ENCODE measurements around the gene PPP2R2B.
"Not testable (repeated sequence)": the region's sequence is repeated elsewhere in the genome, so short reads cannot be mapped to it uniquely, and the experiment has no call there.

The PPP2R2B gene

DNA sequence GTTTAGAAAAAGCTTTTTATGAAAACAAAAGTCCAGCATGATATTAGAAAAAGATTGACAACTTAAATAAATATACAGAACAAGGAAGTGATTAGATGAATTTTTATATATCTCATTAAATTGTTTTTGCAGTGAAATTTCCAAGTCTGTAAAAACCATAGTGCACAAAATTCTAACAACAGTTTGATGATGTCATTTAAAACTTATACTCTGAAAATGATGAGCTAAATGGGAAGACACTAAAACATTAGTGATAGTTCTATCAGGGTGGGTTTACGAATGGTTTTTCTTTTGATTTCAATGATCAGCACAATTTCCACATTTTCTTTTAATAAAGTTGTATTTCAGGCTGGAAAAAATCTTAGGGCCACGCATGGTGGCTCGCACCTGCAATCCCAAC, 236.1 kb downstream of the PPP2R2B start:
- DNase-seq = no peak

DNA sequence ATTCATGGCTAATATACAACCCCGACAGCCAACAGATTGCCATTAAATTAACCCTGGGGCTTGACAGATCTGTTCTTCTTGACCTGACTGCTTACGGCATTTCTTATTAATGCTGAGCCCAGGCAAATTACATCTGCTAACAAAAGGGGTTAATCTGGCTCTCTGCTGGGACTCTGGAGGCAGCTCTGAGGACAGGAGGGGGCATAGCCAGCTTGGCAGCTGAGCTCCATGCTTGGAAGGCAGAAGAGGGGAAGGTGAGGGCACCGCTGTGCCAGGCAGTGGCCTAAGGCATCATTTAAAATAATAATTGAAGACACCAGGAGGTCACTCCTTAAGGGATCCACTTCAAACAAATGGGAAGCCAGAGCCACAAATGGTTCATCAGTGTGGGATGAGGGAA, 236.6 kb downstream of the PPP2R2B start:
- no peak for DNase-seq

DNA sequence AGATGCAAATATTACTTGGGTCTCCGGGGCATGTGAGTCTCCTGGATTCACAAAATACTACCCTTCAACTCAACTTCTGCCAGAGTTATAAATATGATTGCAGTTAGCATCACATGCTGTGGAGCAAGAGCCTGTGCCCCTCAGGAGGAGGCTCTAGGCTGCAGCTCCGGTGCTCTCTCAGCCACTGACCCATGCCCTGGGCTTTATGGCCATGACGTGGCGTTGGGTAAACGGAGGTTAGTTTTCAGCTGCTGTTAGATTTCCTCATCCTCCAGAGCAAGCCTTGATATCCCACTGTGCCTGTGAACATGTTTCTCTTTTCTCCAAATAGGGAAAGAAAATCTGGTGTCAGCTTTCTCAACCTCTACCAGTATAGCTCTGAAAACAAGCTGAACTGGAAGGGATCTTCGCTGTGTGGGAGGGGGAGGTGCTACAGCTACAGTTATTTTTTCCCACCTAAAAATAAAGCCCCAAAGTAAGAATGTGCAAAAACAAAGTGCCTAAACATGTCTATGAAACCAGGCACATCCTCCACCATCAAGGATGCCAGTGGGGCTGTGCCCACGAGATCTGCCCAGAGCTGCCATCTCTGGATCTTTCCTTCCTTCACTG, 238.2 kb downstream of the PPP2R2B start:
- DNase-seq = no peak

DNA sequence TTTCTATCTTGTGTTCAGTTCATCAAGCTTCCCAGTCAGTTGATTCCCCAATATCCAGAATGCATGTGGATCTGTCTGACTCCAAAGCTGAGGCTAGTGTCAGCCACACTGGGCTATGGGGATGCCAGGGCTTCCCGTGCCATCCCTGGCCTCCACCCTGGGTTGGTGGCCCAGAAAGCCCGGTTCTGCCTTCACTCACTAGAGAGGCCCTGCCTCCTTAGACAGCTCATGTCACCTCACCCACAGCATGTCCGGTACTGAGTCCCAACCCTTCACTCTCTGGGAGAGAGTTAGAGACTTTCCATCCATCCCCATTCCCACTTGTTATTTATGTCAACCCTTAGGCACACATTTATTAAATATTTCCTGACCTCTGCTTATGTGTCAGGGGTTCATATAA, 243.1 kb downstream of the PPP2R2B start:
- no peak for DNase-seq

DNA sequence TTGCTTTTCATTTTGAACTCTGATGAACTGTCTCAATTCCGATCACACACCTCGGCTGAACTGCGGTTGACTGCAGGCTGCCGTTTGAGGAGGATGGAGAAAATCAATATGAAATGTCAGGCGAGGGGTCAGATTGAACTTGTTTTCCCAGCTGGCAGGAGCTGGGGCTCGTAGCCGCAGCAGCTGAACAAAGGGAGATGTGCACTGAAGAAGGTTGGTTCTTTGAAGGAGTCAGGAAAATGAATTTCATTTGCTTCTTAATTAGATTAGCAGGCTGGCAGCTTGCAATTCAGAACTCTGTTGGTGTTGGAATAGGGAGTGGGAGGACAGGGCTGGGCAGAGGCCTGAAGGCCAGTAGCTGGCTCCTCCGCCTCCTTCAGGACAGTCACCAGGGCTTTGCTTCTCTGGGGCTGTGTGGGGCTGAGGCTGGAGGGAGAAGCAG, 245.2 kb downstream of the PPP2R2B start:
- DNase-seq = no peak

DNA sequence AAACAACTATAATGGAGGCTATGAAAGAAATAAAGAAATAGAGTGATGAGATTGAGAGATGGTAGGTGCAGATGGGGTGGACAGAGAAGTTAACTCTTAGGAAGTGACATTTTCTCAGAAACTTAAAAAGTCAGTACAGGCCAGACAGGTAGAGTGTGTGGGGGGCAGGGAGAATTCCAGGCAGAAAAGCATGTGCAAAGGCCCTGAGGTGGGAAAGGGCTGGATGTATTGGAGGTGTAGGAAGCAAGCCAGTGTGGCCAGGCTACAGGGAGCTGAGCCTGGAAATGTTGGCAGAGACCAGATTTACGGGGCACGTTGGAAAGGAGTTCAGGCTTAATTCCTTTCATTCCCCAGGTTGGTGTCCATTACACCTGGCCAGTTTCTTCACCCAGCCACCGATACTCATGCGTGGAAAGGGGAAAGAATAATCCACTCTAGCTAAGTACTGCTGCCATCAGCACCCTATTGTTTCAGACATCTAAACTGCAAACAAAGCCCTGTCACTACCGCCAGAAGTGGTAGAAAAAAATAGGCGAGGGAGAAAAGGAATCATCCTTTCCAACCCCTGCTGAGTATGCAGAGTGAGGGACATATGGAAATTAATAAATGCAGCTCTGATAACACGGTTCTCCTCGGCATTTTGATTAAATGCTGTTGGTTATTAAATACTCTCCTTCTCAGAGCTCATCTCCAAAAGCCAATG, 245.8 kb downstream of the PPP2R2B start:
- no peak for DNase-seq

DNA sequence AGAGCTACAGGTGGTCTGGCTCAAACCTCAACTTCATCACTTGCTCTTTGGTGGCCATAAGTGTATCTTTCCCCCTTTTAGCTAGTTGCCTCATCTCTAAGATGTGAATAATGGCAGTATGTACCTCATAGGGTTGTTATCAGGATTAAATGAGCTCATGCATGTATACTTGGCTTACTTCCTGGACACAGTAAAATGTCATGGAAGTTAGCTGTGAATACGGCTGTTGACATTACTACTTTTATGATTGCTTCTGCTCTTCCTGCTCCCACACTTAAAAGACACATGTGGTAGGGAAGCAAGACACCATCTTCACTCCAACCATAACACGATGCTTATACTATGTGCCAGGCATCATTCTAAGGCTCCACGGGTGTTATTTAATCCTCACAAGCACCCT, 248.1 kb downstream of the PPP2R2B start:
- no peak for DNase-seq

DNA sequence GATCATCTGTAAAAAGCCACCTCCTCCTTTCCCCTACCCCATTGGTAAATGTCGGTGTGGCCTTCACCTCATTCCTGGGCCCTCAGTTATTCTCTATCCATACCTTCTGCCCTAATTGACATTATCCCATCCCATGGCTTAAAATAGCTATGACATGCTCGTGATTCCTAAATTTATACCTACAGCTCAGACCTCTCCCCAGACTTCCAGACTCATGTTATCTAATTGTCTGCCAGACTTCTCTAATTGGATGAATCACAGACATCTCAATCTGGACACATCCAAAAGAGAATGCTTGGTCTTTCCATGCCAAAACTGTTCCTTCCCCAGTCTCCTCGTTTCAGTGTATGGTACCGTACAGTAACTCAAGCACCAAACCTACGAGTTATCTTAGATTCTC, 249.6 kb downstream of the PPP2R2B start:
- DNase-seq = no peak

DNA sequence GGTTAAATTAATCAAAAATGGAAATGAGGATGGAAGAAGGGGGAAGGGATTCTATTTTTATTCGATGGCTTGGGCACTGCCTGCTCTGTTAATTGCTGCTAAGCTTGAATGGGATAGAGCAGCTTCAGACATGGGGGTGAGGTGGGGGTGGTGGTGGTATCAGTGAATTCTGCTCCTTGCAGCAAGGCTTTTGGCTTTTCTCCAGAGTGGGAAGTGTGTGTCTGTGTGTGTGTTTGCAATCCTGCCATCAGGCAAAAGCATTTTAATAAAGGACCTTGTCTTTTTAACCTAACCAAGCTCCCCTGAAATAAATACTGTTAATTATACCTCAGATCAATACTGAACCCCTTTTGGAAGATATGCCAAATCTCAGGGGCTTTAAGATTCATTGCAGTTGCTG, 251.6 kb downstream of the PPP2R2B start:
- no peak for DNase-seq

DNA sequence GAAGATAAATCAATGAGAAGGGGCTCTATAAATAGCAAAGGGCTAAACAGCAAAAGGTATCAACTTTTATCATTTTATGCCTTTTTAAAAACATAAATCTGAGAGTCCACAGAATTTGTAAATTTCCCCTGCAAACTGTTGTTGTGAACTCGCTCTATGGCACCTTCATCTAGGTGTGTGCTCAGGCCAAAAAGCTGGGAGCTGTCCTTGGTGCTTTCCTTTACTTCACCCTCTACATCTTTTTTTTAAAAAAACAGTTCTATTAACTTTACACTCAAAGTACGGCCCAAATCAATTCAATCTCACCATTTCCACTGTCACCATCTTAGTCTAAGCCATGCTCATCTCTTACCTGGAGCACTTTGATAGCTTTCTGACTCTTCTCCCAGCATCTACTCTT, 254.4 kb downstream of the PPP2R2B start:
- DNase-seq = no peak

DNA sequence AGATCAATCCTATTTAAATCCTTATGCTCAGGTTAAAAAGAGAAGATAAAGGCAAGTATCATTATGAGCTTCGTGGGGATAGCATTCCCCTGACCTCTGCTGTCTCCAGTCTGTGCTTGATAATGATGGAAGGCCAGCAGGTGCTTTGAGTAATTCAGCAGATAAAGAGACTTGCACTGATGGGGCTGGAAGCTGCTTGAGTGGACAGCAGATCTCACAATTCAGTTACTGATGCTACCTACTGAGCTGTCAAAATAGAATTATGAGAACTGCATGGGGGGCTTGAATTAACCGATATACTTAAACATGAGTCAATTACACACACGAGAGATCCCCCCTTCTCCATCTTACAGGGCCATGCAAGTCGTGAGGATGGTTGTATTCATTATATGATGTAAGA, 254.9 kb downstream of the PPP2R2B start:
- no peak for DNase-seq

DNA sequence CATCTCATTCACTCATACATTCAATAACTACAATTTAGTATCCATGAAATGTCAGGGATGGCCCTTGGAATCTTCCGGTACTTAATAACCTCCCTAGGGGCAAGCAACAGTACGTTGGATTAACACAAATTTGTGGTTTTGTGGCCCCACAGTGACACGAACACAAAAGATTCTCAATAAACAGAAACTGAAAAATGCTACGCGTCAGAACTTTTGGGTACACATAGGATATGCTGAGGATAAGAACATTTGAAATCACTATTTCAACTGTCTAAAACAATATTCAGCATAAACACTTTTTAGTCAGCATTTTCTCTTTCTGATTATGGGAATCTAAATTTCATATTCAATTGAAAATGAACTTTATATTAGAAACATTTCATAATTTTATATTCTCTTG, 255.5 kb downstream of the PPP2R2B start:
- no peak for DNase-seq

DNA sequence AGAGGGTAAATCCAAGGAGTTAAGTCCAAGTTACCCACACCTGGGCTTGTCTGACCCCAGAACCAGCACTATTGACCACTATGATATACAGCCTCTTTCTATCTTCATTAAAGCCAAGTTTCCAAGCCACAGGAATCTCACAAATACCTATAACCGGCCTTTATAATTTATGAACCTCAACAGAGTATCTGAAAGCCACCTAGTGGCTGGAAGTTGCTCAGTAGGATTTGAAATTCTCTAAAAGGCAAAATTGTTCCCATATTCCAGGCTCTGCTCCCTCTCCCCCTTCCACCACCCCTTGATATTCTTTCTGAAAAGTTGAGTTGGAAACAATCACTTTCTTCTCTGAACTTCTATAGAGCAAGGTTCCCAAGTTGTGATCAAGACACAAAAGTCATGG, 256.2 kb downstream of the PPP2R2B start:
- DNase-seq = no peak

DNA sequence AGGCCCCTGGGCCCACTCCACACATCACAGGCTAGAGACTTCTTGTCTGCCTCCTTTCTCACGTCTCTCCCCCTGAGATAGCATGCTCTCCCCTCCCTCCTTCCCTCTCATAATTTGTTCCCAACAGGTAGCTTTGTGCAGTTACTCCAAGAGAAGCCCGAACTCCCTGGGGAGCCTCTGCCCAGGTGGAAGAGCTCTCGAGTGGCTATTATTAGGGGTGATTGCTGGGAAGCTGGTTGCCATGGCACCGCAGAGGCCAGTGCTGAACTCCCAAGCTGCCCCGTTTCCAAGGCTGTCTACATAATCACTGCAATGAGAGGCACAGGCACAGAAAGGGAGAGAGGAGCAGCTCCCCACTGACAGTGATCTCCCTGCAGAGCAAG, 257.9 kb downstream of the PPP2R2B start:
- no peak for DNase-seq

DNA sequence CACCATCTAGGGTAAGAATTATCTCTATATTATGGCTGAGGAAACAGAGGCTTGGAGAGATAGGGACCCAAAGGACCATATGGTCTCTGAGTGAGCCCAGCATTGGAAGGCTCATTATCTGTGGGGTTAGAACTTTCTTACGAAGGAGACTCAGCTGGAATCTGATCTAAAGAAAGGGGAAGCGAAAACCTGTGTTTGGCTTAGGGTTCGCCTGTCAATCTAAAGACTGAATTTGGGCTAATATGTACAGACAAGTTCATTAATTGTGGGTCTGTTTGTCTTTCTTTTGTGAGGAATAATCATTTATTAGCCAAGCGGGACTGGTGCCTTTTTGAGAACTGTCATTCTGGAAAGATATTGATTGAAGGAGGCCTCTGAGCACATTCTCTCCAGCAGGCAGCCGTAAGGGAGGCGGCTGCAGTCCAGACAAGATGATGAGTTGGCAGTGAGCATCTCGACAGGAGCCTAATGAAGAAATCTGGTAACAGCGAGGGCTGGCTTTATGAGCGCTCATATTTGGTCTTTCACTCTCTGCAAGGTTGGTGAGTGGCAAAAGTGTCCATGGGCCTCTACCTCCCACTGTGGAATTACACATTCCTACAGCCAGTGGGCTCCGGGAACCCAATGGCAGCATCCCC, 258.4 kb downstream of the PPP2R2B start:
- no peak for DNase-seq

DNA sequence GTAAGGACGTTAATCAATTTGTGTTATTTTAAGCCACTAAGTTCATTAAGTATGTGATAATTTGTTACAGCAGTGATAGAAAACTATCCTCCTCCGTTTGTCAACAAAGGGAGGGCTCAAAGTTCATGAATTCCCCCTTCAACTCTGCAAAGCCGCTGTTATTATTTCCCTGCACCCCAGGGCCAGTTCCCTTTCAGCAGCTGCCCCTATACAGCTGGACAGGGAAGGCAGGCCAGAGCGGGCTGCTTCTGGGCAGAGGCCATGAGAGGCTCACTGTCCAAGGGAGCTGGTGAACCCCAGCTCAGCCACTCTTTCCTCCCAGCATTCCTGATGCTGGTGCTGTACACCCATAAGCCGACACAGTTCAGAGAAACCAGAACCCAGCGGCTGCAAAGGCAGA, 260.1 kb downstream of the PPP2R2B start:
- DNase-seq = no peak

DNA sequence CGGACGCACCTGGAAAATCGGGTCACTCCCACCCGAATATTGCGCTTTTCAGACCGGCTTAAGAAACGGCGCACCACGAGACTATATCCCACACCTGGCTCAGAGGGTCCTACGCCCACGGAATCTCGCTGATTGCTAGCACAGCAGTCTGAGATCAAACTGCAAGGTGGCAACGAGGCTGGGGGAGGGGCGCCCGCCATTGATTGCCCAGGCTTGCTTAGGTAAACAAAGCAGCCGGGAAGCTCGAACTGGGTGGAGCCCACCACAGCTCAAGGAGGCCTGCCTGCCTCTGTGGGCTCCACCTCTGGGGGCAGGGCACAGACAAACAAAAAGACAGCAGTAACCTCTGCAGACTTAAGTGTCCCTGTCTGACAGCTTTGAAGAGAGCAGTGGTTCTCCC, 268.8 kb downstream of the PPP2R2B start:
- DNase-seq = not testable (repeated sequence)

DNA sequence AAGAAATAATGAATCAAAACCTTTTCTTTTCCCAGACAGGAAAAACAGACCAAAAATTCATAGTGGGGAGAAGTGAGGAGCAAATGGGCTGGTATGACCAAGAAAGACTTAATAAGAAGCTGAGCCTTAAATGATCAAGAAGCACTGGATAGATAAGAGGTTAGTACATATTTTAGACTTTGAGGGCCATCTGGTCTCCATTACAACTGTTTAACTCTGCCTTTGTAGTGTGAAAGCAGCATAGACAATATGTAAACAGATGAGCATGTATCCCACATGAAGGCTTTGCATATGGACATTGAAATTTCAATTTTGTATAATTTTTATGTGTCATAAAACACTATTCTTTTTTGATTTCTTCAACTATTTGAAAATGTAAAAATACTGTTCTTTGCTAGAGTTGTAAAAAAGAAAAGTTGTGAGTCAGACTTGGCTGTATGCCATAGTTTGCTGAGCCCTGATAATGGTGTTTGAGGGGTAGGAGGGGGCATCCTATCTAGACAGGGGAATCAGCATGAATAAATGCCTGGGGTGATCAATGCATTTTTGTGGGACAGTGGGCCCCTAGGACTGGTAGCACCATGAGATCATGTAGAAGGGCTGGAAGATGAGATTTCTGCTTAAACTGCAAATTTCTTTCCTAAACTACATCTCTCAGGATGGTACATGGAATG, 270.8 kb downstream of the PPP2R2B start:
- DNase-seq = no peak

DNA sequence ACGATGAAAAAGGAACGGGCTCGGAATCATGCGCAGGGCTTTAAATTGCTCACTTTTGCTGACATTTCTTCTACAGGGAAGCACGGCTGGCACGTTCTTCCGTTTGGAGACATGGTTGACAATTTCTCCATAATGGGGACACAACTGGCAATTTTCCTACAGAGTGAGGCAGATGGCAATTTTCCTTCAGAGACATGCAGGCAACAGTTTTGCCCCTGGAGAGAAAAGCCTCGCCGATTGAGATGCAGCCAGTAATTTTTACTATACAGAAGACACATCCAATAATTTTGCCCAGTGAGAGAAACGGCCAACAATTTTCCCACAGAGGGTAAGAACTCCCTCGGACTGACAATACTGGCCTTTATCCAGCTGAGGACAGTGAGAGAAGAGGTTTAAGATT, 271.7 kb downstream of the PPP2R2B start:
- no peak for DNase-seq

DNA sequence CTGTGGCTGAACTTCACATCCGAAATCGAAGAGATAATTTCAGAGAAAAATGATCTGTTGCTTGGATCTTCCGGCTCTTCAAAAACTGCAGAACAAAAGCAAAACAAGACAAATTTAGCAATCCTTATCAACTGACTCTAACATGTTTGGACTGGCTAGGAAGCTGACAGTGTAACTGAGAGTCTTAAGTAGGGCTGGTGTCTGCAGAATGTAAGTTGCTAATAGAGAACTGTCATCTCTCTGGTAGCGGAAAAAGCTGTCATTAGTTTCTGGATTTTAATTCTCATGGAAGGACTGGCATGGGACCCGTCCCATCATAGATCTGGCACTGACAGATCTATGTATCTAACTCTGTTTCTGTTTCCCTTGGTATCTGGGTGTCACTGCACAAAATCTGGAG, 278.2 kb downstream of the PPP2R2B start:
- no peak for DNase-seq

DNA sequence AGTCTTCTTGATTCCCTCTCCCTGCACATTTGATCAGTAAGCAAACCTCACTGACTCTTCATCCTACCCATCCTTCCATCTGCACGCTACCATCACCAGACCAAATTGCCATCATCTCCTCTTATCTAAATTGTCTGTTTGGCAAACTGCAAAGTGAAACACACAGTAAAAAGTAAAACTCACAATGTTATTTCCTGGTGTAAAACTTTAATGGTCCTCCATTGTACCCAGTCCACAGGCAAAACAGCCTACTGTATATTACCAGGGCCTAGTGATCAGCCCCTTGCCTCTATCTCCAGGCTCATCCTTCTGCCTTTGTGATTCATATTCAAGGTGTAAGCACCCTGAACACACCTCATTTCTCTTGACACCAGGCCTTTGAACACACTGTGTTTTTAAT, 279.3 kb downstream of the PPP2R2B start:
- no peak for DNase-seq

DNA sequence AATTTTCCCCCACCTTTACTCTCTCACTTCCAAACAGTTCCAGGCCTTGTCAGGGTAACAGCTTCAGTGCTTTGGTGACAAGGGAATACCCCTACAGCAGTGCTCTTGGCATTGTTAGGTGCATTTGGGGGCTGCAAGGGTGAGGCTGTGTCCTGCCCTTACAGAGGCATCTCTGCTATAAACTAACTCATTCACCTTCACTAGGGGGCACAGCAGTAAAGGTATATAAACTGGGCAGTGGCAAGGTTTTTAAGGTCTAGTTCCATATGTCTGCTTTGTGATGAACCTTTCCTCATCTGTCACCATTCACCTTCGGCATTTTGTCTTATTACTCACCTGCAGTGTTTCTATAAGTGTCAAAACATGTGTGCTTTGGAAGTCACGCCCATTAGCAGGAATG, 283.5 kb downstream of the PPP2R2B start:
- no peak for DNase-seq

DNA sequence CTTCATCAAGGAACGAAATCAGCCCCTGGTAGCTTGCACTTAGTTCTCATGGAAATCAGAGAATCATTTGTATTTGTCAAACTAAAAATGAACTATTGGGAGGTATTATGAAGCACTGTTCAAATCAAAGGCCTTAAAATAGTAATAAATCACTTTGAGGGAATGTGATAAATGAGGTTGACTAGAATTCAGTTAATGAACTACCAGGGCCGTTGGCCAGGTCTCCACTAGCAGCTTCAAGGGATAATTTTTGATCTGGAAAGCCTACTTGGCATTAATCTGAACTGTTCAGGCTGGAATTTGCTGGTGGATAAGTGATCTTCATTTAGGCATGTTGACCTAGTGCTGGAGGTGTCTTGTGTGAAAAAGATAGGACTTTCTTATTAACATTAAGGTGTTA, 286.2 kb downstream of the PPP2R2B start:
- no peak for DNase-seq

DNA sequence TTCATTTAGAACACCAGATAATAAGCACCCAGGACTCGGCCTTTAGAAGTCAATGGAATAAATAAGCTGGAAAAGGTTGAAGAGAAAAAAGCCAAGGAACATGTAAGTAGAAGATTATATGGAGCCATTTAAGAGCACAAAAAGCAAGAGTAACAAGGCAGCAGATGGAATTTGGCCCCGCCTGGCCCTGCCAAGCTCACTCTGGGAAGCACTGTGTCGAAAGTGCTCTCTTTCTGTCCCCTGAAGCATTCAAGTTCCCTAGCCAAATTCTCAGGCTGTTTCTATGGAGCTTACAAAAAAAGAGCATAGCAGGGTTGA, 289.6 kb downstream of the PPP2R2B start:
- DNase-seq = no peak

Measured in activated CD8-positive, alpha-beta memory T cell treated with anti-CD3 and anti-CD28 coated beads for 24 hours (primary cell).